Hepatocyte (in vitro differentiated cells): ENCODE data around the gene NLGN4X.

Experiments
- CTCF ChIP-seq: fragments of 200-600 bp; sonication (generic); IDR thresholded peaks from 2 replicates; pipeline ENCODE4 v1.5.1; 2016; ENCODE audit warnings: antibody characterized with exemption, mild to moderate bottlenecking; ENCODE audit not compliant: poor library complexity
- EZH2 ChIP-seq: fragments of 200-600 bp; sonication (generic); IDR thresholded peaks from 2 replicates; pipeline ENCODE4 v1.6.1; 2016; ENCODE audit warnings: antibody characterized with exemption, mild to moderate bottlenecking, borderline replicate concordance

GRCh38 chrX:6266041-6266440 lies 37.4 kb upstream of the NLGN4X start:
- no peak for TF ChIP-seq CTCF
- no peak for TF ChIP-seq EZH2
